Peyer's patch (tissue), 4 donors: ENCODE results near the gene SHB. TPM values are rescaled to one million over a fixed set of nuclear protein-coding genes. Genes with fewer than 3 reads are reported as not detected.

Experiments used
- DNase-seq, 3 donors: peaks; one replicate each; pipeline ENCODE4 v3.0.0-alpha.2; 2017 to 2019
- H3K27ac ChIP-seq, 4 donors: fragments of 200-600 bp; sonication (generic); one replicate each; pipeline ENCODE4 v1.5.1; 2016 to 2019
- H3K27me3 ChIP-seq, 2 donors: fragments of 200-600 bp; sonication (generic); one replicate each; pipeline ENCODE4 v1.5.1; 2019
- H3K36me3 ChIP-seq, 3 donors: fragments of 200-600 bp; sonication (generic); one replicate each; pipeline ENCODE4 v1.5.1; 2016 to 2019
- H3K4me1 ChIP-seq, 4 donors: fragments of 200-600 bp; sonication (generic); one replicate each; pipeline ENCODE4 v1.5.1; 2016 to 2019
- H3K4me3 ChIP-seq, 4 donors: fragments of 200-600 bp; sonication (generic); 1 replicate in 3 of 4; 2 replicates in 1 of 4; pipeline ENCODE4 v1.5.1; 2016 to 2019; ENCODE audit warnings: mild to moderate bottlenecking in 1 of 4
- H3K9me3 ChIP-seq, 4 donors: fragments of 200-600 bp; sonication (generic); one replicate each; pipeline ENCODE4 v1.5.1; 2016 to 2019; ENCODE audit warnings: mild to moderate bottlenecking in 1 of 4
- POLR2A ChIP-seq, 2 donors: fragments of 450-650 bp; IDR thresholded peaks; one replicate each; pipeline ENCODE4 v1.5.1; 2017; ENCODE audit warnings: antibody characterized with exemption in 2 of 2, mild to moderate bottlenecking in 2 of 2, moderate library complexity in 2 of 2
- total RNA-seq, 4 donors: library from RNA; depleted of rRNA; stranded (reverse); fragments of >200 nt; gene quantifications; one replicate each; pipeline ENCODE4 v1.1.0, GENCODE V29; 2016
- TF ChIP-seq, protein P1 (sequence below), 6 experiments: fragments of 450-650 bp in 4 of 6; fragments of 200-600 bp in 2 of 6; sonication (generic) in 1 of 6; IDR thresholded peaks; one replicate each; pipeline ENCODE4 v1.5.1; 2017 to 2019; ENCODE audit warnings: antibody characterized with exemption in 6 of 6, mild to moderate bottlenecking in 3 of 6, moderate library complexity in 1 of 6

Gene SHB
- total RNA-seq, 4 donors from 2014 or later, result 14.5 to 31.1 (median 25.6) TPM

DNA sequence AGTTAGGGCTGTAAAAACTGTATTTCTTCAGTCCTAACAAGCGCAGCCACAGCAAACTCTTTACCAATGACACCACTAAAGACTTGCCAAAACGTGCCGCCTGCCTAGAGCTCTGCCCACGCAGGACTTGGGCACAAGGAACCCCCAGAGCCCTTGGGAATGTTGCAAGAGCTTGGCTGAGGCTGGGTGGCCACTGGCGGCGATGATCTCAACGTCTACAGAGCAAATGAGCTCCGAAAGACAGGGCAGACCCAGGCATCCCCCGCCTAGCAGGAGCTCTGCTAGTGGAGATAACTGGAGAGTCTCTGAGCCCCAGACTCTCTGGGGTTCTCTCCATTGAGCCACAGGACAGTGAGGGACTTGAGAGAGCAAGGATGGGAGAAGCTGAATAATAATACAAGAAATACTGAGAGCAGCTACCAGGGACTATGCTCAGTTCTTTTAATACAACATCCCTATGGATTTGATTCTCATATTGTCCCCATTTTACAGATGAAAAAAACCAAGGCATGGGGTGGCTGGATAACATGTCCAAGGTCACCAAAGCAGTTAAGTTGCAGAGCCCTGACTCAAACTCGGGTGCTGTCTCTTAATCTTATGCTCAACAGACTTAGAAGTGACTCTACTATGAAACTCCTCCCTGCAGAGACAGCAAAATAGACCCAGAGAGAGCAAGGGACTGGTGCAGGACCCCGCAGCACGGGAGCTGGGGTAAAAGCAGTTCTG lies 32.5 kb downstream of the SHB start:
- H3K27me3 ChIP-seq, result no peaks in the 10 kb centered on the region
- H3K36me3 ChIP-seq, result no peaks in the 10 kb centered on the region
- no peak overlapping the region for H3K27ac ChIP-seq
- no peak for DNase-seq
- H3K9me3 ChIP-seq, result no peaks in the 10 kb centered on the region
- no peak overlapping the region for H3K4me3 ChIP-seq
- H3K4me1 ChIP-seq, result peaks cover 0 to 40% (median 3%) of the 10 kb centered on the region in 4 donors
- TF ChIP-seq, protein P1, sequence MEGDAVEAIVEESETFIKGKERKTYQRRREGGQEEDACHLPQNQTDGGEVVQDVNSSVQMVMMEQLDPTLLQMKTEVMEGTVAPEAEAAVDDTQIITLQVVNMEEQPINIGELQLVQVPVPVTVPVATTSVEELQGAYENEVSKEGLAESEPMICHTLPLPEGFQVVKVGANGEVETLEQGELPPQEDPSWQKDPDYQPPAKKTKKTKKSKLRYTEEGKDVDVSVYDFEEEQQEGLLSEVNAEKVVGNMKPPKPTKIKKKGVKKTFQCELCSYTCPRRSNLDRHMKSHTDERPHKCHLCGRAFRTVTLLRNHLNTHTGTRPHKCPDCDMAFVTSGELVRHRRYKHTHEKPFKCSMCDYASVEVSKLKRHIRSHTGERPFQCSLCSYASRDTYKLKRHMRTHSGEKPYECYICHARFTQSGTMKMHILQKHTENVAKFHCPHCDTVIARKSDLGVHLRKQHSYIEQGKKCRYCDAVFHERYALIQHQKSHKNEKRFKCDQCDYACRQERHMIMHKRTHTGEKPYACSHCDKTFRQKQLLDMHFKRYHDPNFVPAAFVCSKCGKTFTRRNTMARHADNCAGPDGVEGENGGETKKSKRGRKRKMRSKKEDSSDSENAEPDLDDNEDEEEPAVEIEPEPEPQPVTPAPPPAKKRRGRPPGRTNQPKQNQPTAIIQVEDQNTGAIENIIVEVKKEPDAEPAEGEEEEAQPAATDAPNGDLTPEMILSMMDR (IDR thresholded peaks at IDR 0.05), result no peak
- no peak for TF ChIP-seq POLR2A (IDR thresholded peaks at IDR 0.05)

- Histone ChIP-seq H3K27me3 (no peaks in the 10 kb centered on the region), H3K36me3 (no peaks in the 10 kb centered on the region), H3K27ac (no peak overlapping the region), H3K4me1 (peaks cover 0 to 46% (median 3%) of the 10 kb centered on the region in 4 donors), H3K4me3 (no peak overlapping the region), H3K9me3 (no peaks in the 10 kb centered on the region)
- no peak for TF ChIP-seq POLR2A (IDR thresholded peaks at IDR 0.05)
- TF ChIP-seq, protein P1 (IDR thresholded peaks at IDR 0.05), result no peak
- DNase-seq, result no peak
Observed at GRCh38 chr9:38035873-38036272, 33.2 kb downstream of the SHB start.

DNA sequence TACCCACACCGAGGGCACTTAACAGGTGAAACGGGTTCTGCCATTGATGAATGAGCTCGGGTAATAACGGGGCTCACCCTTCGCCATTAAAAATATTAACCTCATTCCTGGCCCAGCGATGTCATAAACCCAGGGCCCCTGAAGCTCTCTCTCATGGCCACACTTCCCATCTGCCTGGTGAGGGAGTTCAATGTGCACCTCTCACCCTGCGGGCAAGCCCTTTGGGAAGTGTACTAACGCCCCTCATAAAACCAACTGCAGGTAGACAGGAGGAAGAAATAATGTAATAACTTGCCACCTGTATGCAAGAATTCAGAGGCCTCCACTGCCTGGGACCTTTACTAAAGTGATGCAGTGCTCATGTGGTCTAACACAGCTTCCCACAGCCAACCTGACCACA lies 35.1 kb downstream of the SHB start:
- DNase-seq, result no peak
- no peaks in the 10 kb centered on the region for H3K9me3 ChIP-seq
- H3K4me1 ChIP-seq, result peaks cover 0 to 40% (median 3%) of the 10 kb centered on the region in 4 donors
- H3K36me3 ChIP-seq, result no peaks in the 10 kb centered on the region
- H3K27ac ChIP-seq, result peak overlapping the region in 2 of 4 donors; percentile 7 to 89
- TF ChIP-seq, protein P1 (IDR thresholded peaks at IDR 0.05), result no peak
- no peak for TF ChIP-seq POLR2A (IDR thresholded peaks at IDR 0.05)
- no peak overlapping the region for H3K4me3 ChIP-seq
- H3K27me3 ChIP-seq, result no peaks in the 10 kb centered on the region

GRCh38 chr9:38032266-38033110 lies 36.5 kb downstream of the SHB start:
- Histone ChIP-seq H3K27ac (peak overlapping the region in 3 of 4 donors; percentile 76 to 89 (median 85)), H3K4me3 (no peak overlapping the region), H3K27me3 (no peaks in the 10 kb centered on the region), H3K9me3 (no peaks in the 10 kb centered on the region), H3K36me3 (no peaks in the 10 kb centered on the region), H3K4me1 (peaks cover 0 to 36% (median 3%) of the 10 kb centered on the region in 4 donors)
- TF ChIP-seq, protein P1 (IDR thresholded peaks at IDR 0.05), result peak in 1 of 6 experiments; percentile 2
- TF ChIP-seq POLR2A (IDR thresholded peaks at IDR 0.05), result peak in 1 of 2 donors; percentile 65
- peak in 2 of 3 donors; percentile 89 for DNase-seq

DNA sequence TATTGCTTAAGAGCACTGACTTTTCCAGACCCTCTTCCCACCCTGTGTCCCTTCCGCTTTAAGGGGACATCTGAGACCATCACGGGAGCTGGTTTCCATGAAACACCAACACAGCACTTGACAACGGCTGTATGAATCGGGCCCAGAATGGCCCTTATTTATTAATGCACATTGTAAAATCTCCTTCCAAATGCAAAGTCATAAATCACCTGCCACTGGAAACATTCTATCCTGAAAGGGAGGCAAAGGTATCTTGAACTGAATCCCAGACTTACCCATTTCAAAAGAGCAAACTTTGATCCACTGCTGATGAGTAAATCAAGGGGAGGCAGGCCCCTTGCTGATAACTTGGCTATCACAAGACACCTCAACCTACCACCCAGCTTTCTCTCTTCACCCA lies 37.4 kb downstream of the SHB start:
- H3K4me1 ChIP-seq, result peaks cover 0 to 45% (median 4%) of the 10 kb centered on the region in 4 donors
- peak overlapping the region in 1 of 4 donors; percentile 20 for H3K4me3 ChIP-seq
- no peak for TF ChIP-seq POLR2A (IDR thresholded peaks at IDR 0.05)
- TF ChIP-seq, protein P1 (IDR thresholded peaks at IDR 0.05), result no peak
- no peaks in the 10 kb centered on the region for H3K27me3 ChIP-seq
- no peaks in the 10 kb centered on the region for H3K9me3 ChIP-seq
- peak overlapping the region in 3 of 4 donors; percentile 76 to 89 (median 85) for H3K27ac ChIP-seq
- peak in 1 of 3 donors; percentile 54 for DNase-seq
- no peaks in the 10 kb centered on the region for H3K36me3 ChIP-seq
